ENCODE data around the gene HSPBAP1.

- no peak for TF ChIP-seq NFIB (CRISPR knock-in tag; IDR thresholded peaks at IDR 0.05; ENCODE audit: borderline replicate concordance)
- no peak for TF ChIP-seq CREM (IDR thresholded peaks at IDR 0.05)
- TF ChIP-seq CREM (CRISPR knock-in tag; IDR thresholded peaks at IDR 0.05) = no peak
Measured at GRCh38 chr3:122770521-122771202, 23.0 kb downstream of the HSPBAP1 start.

Measured in HepG2 (cell line).